GM06990 (cell line): ENCODE measurements around the gene CDCA5.
"Not testable (repeated sequence)": the region's sequence is repeated elsewhere in the genome, so short reads cannot be mapped to it uniquely, and the experiment has no call there.

ENCODE experiments used
- DNase-seq: peaks from one replicate; pipeline ENCODE4 v3.0.0-alpha.2; 2011; ENCODE audit not compliant: insufficient read length; ENCODE audit errors: extremely low read depth
- H3K27me3 ChIP-seq: replicated peaks from 2 replicates; pipeline ENCODE4 v1.6.0; 2011; ENCODE audit warnings: low read length; ENCODE audit not compliant: control insufficient read depth, insufficient read depth
- H3K36me3 ChIP-seq: 2 replicates; pipeline ENCODE4 v1.5.1; 2011; ENCODE audit warnings: low read length; ENCODE audit not compliant: control insufficient read depth, insufficient read depth
- H3K4me3 ChIP-seq: replicated peaks from 2 replicates; pipeline ENCODE4 v1.5.1; 2011; ENCODE audit warnings: low read depth, mild to moderate bottlenecking, control low read depth, low read length
- TF ChIP-seq, protein P1 (sequence below): IDR thresholded peaks from 2 replicates; pipeline ENCODE4 v1.5.1; 2011; ENCODE audit warnings: low read length, control low read depth, mild to moderate bottlenecking, inconsistent platforms; ENCODE audit not compliant: insufficient read depth, poor library complexity, severe bottlenecking

Gene CDCA5

DNA sequence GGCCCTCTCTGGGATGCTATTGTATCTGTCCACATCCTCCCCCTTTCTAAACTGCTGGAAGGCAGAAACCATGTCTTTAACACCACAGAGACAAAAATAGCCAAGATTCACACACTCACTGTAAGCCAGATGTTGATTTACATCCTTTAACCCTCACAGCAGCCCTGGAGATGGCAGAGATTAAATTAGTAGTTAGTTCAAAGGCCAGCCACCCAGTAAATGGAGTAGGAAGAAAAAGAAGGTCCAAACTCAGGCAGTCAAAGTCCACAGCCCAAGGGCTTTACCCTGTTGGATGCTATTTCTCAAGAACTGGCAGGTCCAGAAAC, 35.8 kb upstream of the CDCA5 start:
- TF ChIP-seq, protein P1, sequence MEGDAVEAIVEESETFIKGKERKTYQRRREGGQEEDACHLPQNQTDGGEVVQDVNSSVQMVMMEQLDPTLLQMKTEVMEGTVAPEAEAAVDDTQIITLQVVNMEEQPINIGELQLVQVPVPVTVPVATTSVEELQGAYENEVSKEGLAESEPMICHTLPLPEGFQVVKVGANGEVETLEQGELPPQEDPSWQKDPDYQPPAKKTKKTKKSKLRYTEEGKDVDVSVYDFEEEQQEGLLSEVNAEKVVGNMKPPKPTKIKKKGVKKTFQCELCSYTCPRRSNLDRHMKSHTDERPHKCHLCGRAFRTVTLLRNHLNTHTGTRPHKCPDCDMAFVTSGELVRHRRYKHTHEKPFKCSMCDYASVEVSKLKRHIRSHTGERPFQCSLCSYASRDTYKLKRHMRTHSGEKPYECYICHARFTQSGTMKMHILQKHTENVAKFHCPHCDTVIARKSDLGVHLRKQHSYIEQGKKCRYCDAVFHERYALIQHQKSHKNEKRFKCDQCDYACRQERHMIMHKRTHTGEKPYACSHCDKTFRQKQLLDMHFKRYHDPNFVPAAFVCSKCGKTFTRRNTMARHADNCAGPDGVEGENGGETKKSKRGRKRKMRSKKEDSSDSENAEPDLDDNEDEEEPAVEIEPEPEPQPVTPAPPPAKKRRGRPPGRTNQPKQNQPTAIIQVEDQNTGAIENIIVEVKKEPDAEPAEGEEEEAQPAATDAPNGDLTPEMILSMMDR: no peak

DNA sequence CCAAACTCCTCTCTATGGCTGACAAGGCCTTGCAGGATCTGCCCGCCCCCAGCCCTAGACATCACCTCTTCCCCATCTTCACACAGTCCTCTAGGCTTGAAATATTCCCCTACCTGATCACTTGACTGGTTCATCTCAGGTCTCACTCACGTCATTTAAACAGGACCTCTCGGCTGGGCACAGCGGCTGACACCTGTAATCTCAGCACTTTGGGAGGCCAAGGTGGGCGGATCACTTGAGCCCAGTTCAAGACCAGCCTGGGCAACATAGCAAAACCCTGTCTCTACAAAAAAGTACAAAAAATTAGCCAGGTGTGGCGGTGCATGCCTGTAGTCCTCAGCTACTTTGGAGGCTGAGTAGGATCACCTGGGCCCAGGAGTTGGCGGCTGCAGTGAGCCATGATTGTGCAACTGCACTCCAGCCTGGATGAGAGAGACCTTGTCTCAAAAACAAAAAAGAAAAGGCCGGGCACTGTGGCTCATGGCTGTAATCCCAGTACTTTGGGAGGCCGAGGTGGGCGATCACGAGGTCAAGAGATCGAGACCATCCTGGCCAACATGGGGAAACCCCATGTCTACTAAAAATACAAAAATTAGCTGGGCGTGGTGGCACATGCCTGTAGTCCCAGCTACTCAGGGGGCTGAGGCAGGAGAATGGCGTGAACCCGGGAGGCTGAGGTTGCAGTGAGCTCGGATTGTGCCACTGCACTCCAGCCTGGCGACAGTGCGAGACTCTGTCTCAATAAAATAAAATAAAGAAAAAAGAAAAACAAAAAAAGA, 35.2 kb upstream of the CDCA5 start:
- DNase-seq, H3K4me3 ChIP-seq, H3K27me3 ChIP-seq: not testable (repeated sequence)
- peaks cover 20% of the 10 kb centered on the region for H3K36me3 ChIP-seq

More for the DNA sequence above, 35.8 kb upstream of the CDCA5 start:
- H3K36me3 ChIP-seq: peaks cover 22% of the 10 kb centered on the region
- no peak overlapping the region for H3K4me3 ChIP-seq
- DNase-seq: no peak
- H3K27me3 ChIP-seq: no peaks in the 10 kb centered on the region

DNA sequence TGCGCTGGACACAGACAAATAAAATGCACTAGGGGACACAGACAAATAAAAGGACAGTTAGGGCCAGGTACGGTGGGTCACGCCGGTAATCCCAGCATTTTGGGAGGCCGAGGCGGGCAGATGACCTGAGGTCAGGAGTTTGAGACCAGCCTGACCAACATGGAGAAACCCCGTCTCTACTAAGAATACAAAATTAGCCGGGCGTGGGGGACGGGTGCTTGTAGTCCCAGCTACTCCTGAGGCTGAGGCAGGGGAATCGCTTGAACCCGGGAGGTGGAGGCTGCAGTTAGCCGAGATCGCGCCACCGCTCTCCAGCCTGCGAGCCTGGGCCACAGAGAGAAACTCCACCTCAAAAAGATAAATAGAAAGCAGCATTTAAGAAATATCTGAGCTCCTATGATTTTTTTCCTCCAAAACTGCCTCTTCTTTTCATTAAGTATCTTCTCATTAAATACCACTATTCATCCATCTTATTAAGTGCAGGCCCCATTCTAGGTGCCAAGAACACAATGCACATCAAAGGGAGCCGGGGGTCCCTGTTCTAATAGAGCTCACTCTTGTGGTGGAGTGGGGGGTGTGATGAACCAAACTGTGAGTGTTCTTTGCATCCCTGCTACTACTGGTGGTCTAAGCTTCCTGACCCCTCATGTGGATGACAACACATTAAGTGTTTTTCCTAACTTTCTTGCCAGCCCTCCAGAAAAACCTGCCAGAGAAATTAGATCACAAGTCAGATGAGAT, 34.4 kb upstream of the CDCA5 start:
- no peaks in the 10 kb centered on the region for H3K27me3 ChIP-seq
- no peak overlapping the region for H3K4me3 ChIP-seq
- no peak for DNase-seq
- TF ChIP-seq, protein P1: no peak
- peaks cover 20% of the 10 kb centered on the region for H3K36me3 ChIP-seq

DNA sequence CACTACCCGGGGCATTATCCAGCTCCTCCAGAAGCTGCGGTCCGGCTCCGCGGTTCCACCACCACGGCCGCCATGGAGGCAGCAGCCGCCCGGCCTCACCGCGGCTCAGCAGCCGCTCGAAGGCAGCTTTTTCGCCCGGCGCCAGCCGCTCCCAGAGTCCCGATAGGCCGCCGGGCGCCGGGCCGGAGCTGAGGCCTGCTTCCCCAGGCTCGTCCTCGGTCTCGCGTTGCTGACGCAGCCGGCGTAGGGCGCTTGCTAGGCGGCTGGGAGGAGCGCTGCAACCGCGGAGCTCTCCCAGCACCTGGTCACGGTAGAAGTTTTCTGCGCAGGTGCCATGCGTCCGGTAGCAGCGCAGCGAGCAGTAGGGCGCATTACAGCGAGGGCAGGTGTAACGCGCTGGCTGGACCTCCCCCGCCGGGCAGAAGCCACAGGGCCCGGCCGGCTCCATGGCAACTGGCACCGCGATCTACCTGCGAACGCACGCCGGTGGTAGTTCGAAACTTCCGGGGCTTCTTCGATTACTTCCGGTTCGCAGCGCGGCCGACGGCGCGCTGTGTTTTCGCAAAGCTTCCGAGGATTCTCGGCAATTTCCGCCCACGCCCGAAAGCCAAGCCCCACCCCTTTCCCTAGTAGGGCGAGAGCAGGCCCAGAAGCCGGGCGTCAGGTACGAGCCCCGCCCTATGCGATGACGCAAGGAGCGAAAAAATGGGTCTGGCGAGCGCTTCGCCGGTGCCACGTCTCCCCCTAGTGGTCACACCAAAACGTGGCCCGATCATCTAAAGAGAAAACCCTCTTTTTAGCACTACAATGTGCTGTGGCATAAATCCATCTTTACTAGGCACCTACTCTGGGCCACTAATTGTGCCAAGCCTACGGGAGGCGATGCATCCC, 33.6 kb upstream of the CDCA5 start, which contains the start of gene ZNHIT2:
Gene ZNHIT2, minus strand, starts transcription at position 496 of the 891 bp plus-strand sequence. Its CDS starts 48 bp downstream, at position 448.
- TF ChIP-seq, protein P1: peak; percentile 88
- H3K4me3 ChIP-seq: peak within 1 kb of the TSS; percentile 82
- DNase-seq: peak; percentile 99
- peaks cover 20% of the 10 kb centered on the region for H3K36me3 ChIP-seq
- no peaks in the 10 kb centered on the region for H3K27me3 ChIP-seq

DNA sequence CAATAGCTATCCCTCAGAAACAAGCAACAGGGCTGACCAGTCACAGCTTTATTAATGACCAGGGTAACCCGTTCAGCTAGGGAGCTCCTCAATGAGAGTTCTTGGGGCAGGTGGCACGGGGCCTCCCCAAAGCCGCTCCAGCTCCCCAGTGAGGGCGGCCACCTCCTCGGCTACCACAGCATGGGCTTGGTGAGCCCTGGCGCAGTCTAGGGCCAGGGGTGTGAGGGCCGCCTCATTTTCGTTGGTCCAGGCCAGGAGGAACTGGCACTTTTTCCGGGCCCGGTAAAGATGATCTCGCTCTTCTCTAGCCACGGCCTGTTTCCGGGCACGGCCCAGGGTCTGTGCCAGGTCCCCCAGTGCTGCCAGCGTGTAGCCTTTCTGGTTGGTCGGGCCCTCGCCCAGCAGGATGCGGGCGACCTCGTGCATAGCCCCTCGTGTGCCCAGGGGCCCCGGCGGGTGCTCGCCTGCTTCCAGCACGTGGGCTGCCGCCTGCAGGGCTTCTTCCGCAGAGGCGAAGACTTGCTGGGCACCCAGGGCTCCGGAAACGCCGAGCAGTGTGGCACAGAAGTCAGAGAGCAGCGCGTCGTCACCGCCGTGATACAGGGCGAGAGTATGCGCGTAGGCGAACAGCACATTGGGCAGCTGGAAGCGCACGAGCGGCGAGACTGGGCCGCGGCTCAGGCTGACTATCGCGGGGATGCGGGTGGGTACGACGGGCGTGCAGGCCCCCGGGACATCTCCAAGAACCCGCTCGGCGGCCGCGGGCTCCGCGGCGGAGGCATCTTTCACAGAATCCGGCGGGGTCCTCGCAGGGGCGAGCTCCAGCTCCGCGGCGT, 32.7 kb upstream of the CDCA5 start:
- peak; percentile 67 for DNase-seq
- Histone ChIP-seq H3K4me3 (peak overlapping the region; percentile 82), H3K27me3 (no peaks in the 10 kb centered on the region), H3K36me3 (peaks cover 20% of the 10 kb centered on the region)
- TF ChIP-seq, protein P1: no peak
